Body of pancreas (tissue), 4 donors: ENCODE results near the gene BACH2. TPM values are rescaled to one million over a fixed set of nuclear protein-coding genes. Genes with fewer than 3 reads are reported as not detected.

Experiments
- ATAC-seq: fragments of 150-250 bp; one replicate; pipeline ENCODE4 v1.9.1; 2016
- DNase-seq, 4 donors: peaks; one replicate each; pipeline ENCODE4 v3.0.0-alpha.2; 2019
- H3K27ac ChIP-seq, 4 donors: fragments of 200-600 bp; sonication (generic); 1 replicate in 3 of 4; 2 replicates in 1 of 4; pipeline versions ENCODE4 v1.5.1 to v1.6.1; 2016 to 2019; ENCODE audit warnings: mild to moderate bottlenecking in 1 of 4, mixed read lengths in 1 of 4, moderate library complexity in 1 of 4
- H3K27me3 ChIP-seq, 2 donors: fragments of 200-600 bp; sonication (generic); one replicate each; pipeline ENCODE4 v1.6.0; 2016; ENCODE audit warnings: mild to moderate bottlenecking in 1 of 2
- H3K36me3 ChIP-seq, 2 donors: fragments of 200-600 bp; sonication (generic); replicated peaks in 1 of 2; 2 replicates each; pipeline ENCODE4 v1.5.1; 2016; ENCODE audit warnings: low read depth in 2 of 2; ENCODE audit not compliant: insufficient read depth in 1 of 2
- H3K4me1 ChIP-seq: fragments of 200-600 bp; sonication (generic); one replicate; pipeline ENCODE4 v1.6.0; 2016
- H3K4me3 ChIP-seq, 2 donors: fragments of 200-600 bp; sonication (generic); 1 replicate in 1 of 2; 2 replicates in 1 of 2; pipeline ENCODE4 v1.5.1; 2016 to 2019
- H3K9me3 ChIP-seq, 3 donors: fragments of 200-600 bp; sonication (generic); 1 replicate in 2 of 3; 2 replicates in 1 of 3; pipeline ENCODE4 v1.5.1; 2016
- CTCF ChIP-seq, 7 experiments: fragments of 450-650 bp in 4 of 7; fragments of 200-600 bp in 3 of 7; sonication (generic) in 3 of 7; IDR thresholded peaks; one replicate each; pipeline ENCODE4 v1.5.1; 2016 to 2019; ENCODE audit warnings: antibody characterized with exemption in 7 of 7
- POLR2A ChIP-seq, 3 donors: fragments of 450-650 bp; IDR thresholded peaks; one replicate each; pipeline ENCODE4 v1.6.1; 2016; ENCODE audit warnings: antibody characterized with exemption in 3 of 3, mild to moderate bottlenecking in 2 of 3
- WGBS, 2 donors: methylation state at CpG; one replicate each; pipeline ENCODE4 v1.1.5; 2017; 5-methylcytosine and 5-hydroxymethylcytosine counted together
- intact Hi-C: fragments of 100-400 bp; cut with DNase I; formaldehyde crosslinking; loops from one replicate; pipeline ENCODE4 v1.15.1; 2023
- total RNA-seq, 2 donors: library from RNA; depleted of rRNA; stranded (reverse); fragments of >200 nt; gene quantifications; one replicate each; pipeline ENCODE4 v1.1.0, GENCODE V29; 2016

The BACH2 gene
- total RNA-seq, 2 donors from 2014 or later, result 2.1 to 3.3 TPM

- intact Hi-C loops, result no loop called here
- Histone ChIP-seq H3K27ac (no peak overlapping the region), H3K4me3 (no peak overlapping the region), H3K9me3 (no peaks in the 10 kb centered on the region), H3K36me3 (no peaks in the 10 kb centered on the region), H3K27me3 (no peaks in the 10 kb centered on the region), H3K4me1 (no peaks in the 10 kb centered on the region)
- ATAC-seq, result no peak
- TF ChIP-seq POLR2A (IDR thresholded peaks at IDR 0.05) (no peak), CTCF (IDR thresholded peaks at IDR 0.05) (no peak)
- WGBS, 2 donors, result 91 to 93% methylated on average over 8 of the region's 8 CpGs
- DNase-seq, result no peak
Measured at GRCh38 chr6:90249458-90249857, 47.2 kb downstream of the BACH2 start.

- H3K27me3 ChIP-seq, result no peaks in the 10 kb centered on the region
- intact Hi-C loops, result no loop called here
- H3K4me3 ChIP-seq, result no peak overlapping the region
- H3K9me3 ChIP-seq, result no peaks in the 10 kb centered on the region
- ATAC-seq (no peak), DNase-seq (no peak)
- H3K4me1 ChIP-seq, result no peaks in the 10 kb centered on the region
- H3K36me3 ChIP-seq, result no peaks in the 10 kb centered on the region
- H3K27ac ChIP-seq, result no peak overlapping the region
- TF ChIP-seq POLR2A (IDR thresholded peaks at IDR 0.05), result no peak
- no peak for TF ChIP-seq CTCF (IDR thresholded peaks at IDR 0.05)
Measured at GRCh38 chr6:90249034-90249433, 47.6 kb downstream of the BACH2 start.

GRCh38 chr6:90247262-90247661 lies 49.4 kb downstream of the BACH2 start:
- H3K4me1 ChIP-seq, result no peaks in the 10 kb centered on the region
- no peak for DNase-seq
- no peak for ATAC-seq
- no peaks in the 10 kb centered on the region for H3K27me3 ChIP-seq
- no peak for TF ChIP-seq CTCF (IDR thresholded peaks at IDR 0.05)
- no peak for TF ChIP-seq POLR2A (IDR thresholded peaks at IDR 0.05)
- H3K9me3 ChIP-seq, result no peaks in the 10 kb centered on the region
- H3K4me3 ChIP-seq, result no peak overlapping the region
- intact Hi-C loops, result no loop called here
- no peak overlapping the region for H3K27ac ChIP-seq
- H3K36me3 ChIP-seq, result no peaks in the 10 kb centered on the region

- no peak for ATAC-seq
- 55% methylated on average over 3 of the region's 3 CpGs for WGBS, 2 donors
Measured at GRCh38 chr6:90241229-90241880, 55.3 kb downstream of the BACH2 start.

More at GRCh38 chr6:90241229-90241880, 55.3 kb downstream of the BACH2 start:
- Histone ChIP-seq H3K4me3 (no peak overlapping the region), H3K4me1 (peaks cover 13% of the 10 kb centered on the region), H3K27ac (no peak overlapping the region), H3K36me3 (no peaks in the 10 kb centered on the region), H3K27me3 (no peaks in the 10 kb centered on the region), H3K9me3 (no peaks in the 10 kb centered on the region)
- TF ChIP-seq CTCF (IDR thresholded peaks at IDR 0.05), result no peak
- no peak for TF ChIP-seq POLR2A (IDR thresholded peaks at IDR 0.05)
- intact Hi-C loops, result no loop called here
- no peak for DNase-seq
